Hematopoietic multipotent progenitor cell treated with erythropoietin and hydrocortisone succinate and interleukin-3 and kit ligand, for 6 days (in vitro differentiated cells): ENCODE measurements around the gene TICRR.

Source experiments
- DNase-seq: peaks from one replicate; pipeline ENCODE4 v3.0.0-alpha.2; 2015

TICRR gene

DNA sequence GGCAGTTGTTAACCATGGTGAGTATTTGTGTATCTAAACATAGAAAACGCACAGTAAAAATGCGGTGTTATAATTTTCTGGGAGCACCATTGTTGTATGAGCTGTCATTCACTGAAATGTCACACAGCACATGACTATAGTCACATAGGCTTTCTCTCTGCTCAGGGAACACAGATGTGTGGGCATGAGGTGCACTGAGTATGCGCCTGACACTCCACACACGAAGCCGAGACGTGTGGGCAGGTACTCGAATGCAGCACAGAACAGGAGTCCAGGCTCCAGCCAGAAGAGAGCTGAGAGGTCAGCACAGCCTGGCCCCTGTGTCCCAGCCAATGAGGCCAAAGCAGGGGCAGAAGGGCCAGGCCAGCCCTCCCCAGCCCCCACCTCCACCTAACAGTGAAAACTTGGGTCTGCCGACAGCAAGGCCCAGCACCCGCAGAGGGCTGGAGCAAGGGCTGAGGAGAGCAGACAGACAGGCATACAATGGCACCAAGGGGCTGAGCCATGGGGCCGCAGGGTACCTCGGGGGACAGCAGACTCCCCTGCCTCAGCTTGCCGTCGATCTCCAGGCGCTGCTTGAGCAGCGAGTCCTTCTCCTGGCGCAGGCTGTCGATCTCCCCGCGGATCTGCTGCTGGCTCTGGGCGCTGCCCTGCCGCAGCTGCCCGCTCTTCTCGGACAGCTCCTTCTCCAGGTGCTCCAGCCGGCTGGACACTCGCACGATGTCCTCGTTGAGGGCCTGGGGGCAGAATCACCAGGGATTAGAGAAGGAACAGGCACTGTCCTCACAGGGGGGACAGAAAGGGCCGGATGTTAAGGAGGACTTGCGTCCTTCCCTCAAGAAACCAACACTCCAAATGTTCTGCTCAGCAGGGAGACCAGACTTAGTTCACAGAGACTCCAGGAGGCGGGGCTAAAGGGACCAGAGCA lies 56.0 kb downstream of the TICRR start:
- DNase-seq = no peak

DNA sequence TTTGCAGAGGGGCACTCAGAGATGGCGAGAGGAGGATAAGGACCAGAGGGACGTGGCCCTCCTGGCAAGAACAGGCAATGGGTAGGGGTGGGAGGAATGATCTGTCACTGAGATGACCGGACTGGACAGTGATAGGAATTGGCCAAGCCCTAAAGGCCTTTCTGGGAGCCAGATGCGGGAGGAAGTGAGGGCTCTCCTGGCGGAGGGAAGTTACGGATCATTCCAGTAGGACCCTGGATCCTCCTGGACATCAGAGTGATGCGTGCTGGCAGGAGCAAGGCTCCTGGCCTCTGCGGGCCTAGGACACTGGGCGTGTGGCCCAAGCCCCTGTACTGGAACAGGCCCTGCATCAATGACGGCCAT lies 56.6 kb downstream of the TICRR start:
- no peak for DNase-seq

DNA sequence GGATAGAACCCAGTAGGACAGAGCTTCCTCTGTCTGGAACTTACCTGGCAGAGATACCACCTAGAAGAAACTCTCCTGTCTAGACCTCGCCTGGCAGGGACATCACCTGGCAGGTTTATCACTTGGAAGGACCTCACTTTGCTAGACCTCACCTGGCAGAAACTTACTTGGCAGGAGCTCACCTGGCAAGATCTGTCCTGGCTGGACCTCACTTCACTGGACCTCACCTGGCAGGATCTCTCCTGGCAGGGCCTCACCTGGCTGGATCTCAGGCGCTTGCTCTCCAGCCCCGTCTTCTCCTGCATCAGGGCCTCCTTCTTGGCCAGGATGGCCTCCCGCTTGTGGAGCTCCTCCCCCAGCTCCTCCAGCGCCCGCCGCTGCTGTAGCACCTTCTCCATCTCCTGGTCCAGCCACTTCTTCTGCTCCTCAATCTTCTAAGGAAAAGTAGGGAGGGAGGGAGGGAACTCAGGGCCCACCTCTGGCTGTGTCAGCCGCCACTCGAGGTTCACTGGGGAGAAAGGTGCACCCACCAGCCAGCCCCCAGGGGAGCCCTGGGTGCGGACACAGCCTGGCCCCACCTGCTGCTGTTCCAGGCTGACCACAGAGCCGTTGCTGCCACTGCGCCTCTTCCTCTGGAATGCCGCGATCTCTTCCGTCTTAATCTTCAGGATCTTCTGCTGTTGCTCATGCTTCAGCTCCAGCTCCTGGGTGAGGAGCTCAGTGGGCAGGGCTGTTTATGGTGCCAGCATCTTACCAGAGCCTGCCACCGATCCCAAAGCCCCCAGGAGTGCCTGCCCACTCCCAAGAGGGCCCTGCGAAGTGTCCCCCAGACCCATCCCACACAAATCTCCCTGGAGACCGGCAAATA lies 57.5 kb downstream of the TICRR start:
- no peak for DNase-seq

DNA sequence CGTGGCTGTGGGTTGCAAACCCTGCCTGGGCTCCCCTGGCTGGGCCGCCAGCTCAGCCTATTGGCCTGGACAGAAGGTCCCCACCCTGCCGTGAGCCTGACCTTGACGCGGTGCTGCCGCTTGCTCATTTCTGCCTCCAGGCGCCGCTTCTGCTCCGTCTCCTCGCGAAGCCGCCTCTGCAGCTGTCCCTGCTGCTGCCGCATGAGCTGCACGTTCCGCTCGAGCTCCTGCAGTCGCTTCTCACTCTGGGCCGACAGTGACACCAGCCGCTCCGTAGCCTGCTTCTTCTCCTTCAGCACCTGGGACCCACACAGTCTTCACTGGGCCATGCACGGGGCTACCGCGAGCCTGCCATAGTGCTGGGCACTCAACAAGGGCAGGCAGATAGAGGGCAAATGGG lies 58.3 kb downstream of the TICRR start:
- no peak for DNase-seq

DNA sequence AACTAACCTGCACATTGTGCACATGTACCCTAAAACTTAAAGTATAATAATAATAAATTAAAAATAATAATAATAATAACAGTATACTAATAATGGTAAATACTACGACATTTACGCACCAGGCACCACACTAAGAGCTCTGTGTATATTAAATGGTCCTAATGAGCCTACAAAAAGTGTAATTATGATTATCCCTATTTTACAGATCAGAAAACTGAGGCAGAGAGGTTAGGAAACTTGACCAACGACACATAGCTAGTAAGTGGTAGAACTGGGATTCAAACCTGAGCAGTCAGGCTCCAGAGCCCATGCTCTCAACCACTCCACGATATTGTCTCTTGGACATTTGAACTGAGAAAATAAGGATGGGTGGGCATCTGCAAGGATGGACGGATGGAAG lies 65.0 kb downstream of the TICRR start:
- DNase-seq = no peak

DNA sequence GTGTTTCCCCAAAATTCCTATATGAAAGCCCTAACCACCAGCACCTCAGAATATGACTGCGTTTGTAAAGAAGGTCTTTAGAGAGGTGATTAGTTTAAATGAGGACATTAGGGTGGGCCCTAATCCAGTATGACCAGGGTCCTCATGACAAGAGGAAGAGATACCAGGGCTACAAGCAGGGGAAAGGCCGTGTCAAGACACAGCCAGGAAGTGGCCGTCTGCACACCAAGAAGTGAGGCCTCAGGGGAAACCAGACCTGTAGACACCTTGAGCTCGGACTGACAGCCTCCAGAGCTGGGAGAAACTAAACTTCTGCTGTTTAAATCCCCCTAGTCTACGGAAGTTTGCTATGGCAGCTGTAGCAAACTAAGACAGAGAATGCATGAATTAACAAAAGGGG lies 65.8 kb downstream of the TICRR start:
- DNase-seq = no peak

DNA sequence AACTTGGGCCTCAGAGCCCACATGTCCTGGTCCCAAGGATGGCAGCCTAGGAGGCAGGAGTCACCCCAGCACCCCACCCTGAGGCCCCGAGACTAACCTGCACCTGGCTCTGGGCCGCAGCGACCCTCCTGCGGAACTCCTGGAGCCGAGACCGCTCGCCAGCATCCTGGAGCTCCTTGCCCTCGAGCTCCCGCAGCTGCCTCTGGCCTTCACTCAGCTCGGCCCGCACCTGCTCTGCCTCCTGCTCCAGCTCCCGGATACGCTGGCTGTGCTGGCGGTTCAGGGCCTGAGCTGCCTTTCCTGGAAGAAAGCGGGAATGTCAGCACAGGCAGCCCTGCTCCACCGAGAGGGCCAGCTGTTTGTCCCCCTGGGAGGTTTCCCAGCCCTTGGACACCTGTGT lies 66.8 kb downstream of the TICRR start:
- DNase-seq = no peak

DNA sequence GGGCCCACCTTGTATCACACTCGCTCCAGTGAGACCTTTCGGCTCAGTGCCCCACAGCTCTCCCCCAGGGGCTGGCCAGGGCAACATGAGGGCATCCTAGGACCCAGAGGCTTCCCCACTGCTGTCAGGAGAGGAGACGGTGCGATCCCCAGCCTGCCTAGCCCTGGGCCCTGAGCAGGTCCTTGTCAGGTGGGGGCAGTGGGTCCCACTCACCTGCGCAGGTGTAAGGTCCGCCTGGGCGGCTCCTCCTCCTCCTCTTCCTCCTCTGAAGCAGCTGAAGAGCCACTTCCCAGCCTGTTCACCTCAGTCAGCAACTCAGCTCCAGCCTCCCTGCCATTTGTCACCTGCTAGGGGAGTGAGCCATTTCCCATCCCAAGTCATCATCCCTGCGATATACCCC lies 70.4 kb downstream of the TICRR start:
- DNase-seq = no peak

DNA sequence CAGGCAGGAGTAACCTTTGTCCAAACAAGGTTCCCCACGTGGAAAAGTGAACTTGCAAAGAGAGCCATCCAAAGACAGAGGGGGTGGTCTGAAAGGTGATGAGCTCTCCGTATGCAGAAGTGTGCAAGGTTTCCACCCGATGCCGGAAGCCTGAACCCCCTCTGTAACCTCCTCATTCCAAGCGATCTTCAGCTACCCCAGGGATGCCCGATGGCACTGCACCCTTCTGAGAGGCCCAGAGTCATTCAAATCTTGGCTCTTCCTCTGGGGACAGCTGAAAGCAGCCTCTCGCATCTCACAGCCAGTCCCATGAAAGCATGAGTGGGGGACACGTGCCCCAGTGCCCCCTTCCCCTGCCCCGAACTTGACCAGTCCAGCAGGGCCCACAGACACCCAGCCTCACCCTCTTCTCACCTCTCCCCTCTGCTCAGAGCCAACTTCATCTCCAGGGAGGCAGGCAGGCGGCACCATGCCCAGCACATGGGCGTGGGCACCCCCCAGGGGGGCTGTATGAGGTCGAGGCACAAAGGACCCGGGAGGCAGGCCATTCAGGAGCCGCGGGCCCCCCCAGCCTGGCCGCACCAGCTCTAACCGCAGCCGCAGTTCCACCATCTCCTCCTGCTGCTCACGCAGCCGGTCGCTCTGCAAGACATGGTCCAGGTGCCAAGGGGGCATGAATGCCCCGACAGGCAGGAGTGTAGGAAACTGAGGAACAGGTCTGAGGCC lies 71.3 kb downstream of the TICRR start:
- DNase-seq = no peak

DNA sequence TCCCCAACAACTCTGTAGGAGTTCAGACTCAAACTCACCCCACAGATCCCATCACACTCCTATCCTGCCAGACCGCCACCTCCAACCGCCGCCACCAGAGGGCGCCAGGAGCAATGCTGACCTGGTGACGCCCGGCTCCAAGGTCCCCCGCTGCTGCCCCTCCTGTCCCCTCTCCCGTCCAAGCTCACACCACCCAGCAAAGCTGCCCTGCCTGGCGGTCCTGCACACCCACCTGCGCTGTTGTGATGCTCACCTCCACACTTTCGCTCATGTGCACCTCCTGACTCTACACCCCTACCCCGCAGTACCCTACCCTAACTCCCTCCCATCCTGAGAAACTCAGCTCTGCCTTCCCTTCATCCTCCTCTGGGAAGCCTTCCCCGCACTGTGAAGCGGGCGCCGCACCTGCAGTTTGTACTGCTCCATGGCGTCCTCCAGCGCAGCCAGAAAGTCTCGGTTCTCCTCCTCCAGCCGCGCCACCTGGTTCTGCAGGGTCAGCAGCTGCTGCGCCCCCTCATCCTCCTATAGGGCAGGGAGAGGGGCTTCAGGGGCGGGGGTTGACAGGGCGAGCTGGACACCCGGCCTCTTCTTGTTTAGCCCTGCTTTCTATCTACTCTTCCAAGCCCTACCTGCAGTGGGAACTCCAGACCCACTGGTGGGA lies 72.1 kb downstream of the TICRR start:
- DNase-seq = peak; percentile 77

DNA sequence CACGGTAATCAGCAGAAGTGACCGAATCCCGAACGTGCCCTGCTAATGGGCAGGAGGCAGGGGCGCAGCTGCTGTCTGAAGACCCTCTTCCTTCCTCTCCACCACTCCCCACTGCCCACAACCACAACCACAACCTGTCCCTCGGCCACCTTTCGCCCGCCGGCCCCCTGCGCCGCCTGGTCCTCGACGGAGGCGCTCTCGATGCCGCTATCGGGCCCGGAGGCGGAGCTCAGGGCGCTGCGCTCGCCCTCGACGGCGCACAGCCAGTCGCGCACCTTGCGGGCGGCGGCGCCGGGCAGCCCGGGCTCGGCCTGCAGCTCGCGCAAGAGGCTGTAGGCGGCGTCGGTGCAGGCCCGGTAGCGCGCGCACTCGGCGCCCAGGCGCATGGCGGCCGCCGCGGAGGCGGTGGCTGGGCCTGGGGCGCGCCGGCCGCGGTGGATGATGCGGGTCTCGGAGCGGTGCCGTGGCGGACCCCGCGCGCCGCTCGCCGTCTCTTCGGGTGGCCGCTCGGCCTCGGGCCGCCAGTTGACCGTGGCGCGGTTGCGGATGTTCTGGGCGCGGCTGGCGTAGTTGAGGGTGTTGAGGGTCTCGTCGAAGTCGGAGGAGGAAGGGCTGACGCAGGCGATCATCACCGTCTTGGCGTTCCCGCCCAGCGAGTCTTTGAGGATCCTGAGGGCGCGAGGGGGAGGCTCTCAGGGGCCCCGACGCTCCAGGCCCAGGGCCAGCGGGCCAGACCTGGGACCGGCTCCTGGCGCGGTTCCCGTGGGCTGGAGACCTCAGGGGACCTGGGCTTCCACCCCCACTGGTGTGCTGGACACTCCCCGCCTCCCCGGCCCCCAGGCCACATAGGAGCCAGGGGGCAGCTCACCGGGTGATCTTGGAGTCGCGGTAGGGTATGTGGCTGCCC lies 73.1 kb downstream of the TICRR start:
- DNase-seq = no peak

DNA sequence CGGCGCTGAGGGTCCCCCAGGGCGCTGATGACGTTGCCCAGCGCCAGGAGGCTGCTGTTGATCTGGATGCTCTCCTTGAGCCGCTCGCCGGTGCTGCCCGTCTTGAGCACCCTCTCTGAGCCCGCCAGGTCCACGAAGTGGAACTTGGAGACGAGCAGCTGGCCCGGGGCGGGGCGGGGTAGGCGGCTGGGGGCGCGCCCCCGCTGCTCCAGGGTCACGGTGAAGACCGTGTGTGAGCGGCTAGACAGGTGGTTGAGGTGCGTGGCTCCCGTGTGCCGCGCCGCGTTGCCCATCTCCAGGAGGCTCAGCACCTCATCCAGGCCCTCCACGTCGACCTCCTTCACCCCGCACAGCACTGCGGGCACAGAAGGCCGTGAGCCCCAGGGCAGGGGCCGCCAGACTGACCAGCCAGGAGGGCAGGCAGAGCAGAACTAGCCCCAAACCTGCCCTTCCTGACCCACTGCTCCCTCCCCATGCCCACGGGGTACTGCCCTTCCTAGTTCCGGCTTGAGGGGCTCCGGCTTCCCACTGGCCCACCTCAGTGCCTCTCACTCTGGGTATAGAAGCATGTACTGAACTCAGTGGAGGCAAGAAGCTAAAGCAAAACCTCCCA lies 73.8 kb downstream of the TICRR start:
- DNase-seq = no peak

DNA sequence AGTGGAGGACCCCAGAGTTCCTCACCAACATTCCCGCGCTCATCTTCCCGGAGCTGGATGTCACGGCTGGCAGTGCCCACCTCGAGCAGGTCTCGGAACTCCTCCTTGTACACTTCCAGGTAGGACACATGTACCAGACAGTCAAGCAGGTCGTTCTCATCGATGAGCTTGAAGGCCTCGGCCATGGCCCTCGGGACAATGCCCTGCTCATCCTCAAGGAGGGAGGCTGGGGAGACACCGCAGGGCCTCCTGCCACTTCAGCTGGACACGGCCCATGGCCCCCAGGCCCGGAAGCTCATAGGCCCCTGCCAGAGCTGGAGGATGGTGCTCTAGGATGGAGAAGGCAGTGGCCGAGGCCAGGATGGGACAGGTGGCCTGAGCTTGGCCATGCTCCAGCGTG lies 74.4 kb downstream of the TICRR start:
- DNase-seq = no peak

DNA sequence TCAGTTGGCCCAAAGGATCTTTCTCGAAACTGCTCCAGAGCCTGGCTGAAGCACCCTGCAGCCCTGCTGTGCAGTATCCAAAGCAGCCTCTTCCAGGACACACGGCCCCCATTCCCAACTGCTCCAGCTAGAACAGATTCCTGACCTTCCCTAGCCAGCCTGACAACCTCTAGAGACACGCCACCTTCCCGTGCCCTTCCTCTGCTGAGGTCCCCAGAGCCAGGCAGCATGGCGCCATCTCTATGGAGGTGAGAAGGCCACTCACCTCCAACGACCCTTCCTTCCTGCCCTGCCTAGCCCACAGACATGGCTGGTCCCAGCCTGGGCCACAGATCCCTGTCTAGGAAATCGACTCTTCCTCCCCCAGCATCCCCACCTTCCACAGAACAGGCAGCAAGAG lies 76.9 kb downstream of the TICRR start:
- no peak for DNase-seq

DNA sequence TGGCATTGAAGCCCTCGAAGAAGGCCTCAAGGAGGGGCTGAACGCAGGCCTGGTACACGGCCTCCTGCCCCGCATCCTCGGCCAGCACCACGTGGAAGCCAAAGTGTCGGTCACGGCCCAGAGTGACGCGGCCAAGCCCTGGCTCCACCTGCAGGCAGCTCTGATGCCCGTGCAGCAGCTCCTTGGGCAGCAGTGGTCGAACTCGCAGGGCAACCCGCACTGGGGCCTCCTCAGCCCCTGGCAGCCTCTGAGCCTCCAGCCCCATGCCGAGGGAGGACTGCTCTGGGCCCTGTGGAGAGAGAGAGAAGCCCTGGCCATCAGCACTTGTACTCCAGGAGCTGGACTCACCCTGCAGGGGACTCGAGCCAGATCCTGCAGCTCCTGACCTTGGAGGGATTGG lies 77.4 kb downstream of the TICRR start:
- no peak for DNase-seq

DNA sequence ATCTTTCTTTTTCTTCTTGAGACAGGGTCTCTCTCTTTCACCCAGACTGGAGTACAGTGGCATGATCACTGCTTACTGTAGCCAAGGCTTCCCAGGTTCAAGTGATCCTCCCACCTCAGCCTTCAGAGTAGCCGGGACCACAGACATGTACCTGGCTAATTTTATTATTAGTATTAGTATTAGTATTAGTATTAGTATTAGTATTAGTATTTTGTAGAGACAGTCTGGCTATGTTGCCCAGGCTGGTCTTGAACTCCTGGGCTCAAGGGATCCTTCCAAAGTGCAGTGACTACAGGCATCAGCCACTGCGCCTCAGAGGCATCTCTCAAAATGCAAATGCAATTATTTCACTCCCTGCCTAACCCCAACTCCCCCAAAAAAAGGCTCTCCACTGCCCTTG lies 78.3 kb downstream of the TICRR start:
- no peak for DNase-seq

DNA sequence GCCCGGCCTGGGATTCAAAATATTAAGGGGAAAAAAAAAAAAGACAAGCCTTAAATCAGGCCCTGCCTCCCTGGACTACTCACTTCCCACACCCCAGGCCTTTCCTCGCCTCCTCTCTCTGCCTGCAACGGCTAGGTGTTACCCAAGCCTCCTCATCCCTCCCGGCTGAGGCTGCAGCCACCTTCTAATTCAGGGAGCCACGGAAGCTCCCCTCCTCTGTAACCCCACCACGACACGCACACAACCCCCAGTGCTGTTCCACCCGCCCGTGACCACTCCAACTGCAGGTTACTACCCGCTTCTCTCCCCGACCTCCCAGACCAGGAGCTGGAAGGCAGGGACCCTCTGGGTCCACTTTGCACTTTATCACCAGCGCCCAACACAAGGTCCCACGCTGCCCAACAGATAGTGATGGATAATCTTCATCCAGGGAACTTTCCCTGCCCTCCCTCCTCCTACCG lies 79.1 kb downstream of the TICRR start:
- DNase-seq = no peak

DNA sequence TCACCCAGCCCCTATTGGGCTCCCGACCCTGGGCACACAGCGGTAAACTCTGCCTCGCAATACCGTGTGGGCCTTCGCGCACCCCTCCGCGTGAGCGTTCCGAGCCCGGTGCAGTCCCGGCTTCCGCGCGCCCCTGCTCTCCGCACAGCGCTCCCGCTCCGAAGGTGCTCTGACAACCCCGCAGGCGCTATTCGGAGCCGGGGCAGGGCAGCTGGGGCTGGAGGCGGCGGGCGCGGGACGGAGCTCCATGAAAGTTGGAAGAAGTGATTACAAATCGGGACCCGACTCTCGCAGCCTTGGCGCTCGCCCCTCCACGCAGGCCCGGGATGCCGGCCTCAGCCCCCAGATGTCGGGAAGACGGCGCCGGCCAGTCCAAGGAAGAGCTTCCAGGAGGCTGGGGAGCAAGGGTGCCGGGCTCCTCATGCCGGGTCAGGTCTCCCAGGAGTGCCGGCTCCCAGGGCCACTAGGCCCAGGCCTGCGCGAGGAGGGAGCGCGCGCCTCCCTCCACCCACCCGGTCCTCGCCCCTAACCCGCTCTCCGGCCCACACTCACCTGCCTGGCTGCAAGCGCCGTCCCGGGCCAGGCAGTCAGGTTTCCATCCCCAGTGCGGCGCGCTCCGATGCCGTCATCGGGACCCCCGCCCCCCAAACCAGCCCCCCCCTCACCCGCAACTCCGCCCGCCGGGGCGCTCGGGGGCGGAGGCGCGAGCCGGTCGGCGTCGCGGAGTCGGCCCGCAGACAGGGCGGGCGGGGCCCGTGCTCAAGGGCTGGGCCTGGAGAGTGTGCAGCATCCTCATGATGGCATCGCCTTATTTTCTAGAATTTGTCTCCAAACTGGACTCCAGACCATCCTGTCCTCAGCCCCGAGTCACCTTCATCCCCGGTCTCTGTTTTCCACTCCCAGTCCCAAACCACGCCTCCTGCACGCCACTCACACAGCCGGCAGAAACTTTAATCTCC lies 79.9 kb downstream of the TICRR start, which contains the start of gene KIF7:
TSS of gene KIF7 (minus strand) at position 621 of the 959 bp plus-strand sequence. CDS start 2,537 bp downstream, outside the sequence.
- peak; percentile 20 for DNase-seq

DNA sequence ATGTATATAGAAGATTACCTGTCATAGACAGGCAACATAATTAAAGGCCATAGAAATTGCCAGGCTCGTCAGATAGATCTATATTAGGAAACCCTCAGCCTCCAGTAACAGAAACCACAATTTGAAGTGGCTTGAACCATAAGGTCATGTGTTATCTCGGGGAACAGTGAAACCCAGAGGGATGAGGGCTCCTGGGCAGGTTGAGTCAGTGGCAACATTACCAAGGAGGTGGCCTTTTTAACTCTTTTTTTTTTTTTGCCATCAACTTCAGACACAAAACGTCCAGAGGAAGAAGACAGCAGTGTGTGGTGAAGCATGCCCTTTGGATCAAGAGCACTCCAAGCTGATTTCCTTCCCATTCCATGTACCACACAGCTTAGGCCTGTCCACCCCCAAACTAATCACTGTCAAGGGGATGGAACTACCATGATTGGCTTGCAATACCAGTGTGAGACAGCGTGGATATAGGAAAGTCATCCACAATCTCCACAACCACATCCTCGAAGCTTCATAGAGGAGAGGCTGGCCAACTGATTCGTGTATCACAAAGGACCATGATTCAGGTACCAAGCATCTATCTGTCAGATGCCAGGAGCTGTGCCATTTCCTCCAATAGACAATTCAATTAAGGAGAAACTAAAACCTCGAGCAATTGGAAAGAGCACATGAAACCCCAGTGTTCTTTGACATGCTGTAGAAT lies 81.0 kb downstream of the TICRR start:
- peak; percentile 28 for DNase-seq
